H1 (cell line): ENCODE measurements around the gene GAST. TPM values are rescaled to one million over a fixed set of nuclear protein-coding genes. Genes with fewer than 3 reads are reported as not detected.

ENCODE experiments used
- CTCF ChIA-PET: fragments of 300-600 bp; sonication (Branson Sonifier 250); formaldehyde crosslinking; loops from one replicate; lab custom pipeline; 2021; ENCODE audit not compliant: partially characterized antibody; lab: Charles Lee
- POLR2A ChIA-PET: fragments of 300-600 bp; sonication (Branson Sonifier 250); formaldehyde crosslinking; loops from one replicate; lab custom pipeline; 2021; ENCODE audit warnings: inconsistent platforms; ENCODE audit not compliant: partially characterized antibody; lab: Charles Lee
- DNase-seq, 2 experiments: peaks; one replicate each; pipeline versions ENCODE4 v3.0.0 to v3.0.0-alpha.2; 2010 to 2022; ENCODE audit warnings: low spot score in 2 of 2, low read depth in 1 of 2, mixed read lengths in 1 of 2
- FAIRE-seq: peaks from 2 replicates; lab custom pipeline; 2011; peaks lifted over from hg19 to GRCh38; lab: Jason Lieb, UNC
- H2AFZ ChIP-seq: 2 replicates; pipeline ENCODE4 v1.8.1; 2012; ENCODE audit warnings: low read length, inconsistent platforms
- H2AK5ac ChIP-seq: 2 replicates; pipeline ENCODE4 v1.6.1; 2013; ENCODE audit warnings: low read depth, low read length
- H2BK120ac ChIP-seq: replicated peaks from 2 replicates; pipeline ENCODE3; 2013; ENCODE audit warnings: low read depth, low read length, inconsistent platforms
- H2BK12ac ChIP-seq: 2 replicates; pipeline ENCODE4 v1.6.1; 2013; ENCODE audit warnings: low read depth, low read length
- H2BK15ac ChIP-seq: 2 replicates; pipeline ENCODE4 v1.6.1; 2013; ENCODE audit warnings: low read length
- H2BK20ac ChIP-seq: 2 replicates; pipeline ENCODE4 v1.6.1; 2013; ENCODE audit warnings: low read length
- H2BK5ac ChIP-seq: 2 replicates; pipeline ENCODE4 v1.6.1; 2013; ENCODE audit warnings: low read depth, low read length
- H3K14ac ChIP-seq: 2 replicates; pipeline ENCODE4 v1.6.1; 2013; ENCODE audit warnings: inconsistent platforms; ENCODE audit not compliant: insufficient read length
- H3K18ac ChIP-seq: 2 replicates; pipeline ENCODE4 v1.6.1; 2013; ENCODE audit warnings: low read length; ENCODE audit errors: extremely low read depth
- H3K23ac ChIP-seq: 2 replicates; pipeline ENCODE4 v1.6.1; 2013; ENCODE audit warnings: inconsistent platforms; ENCODE audit not compliant: insufficient read length
- H3K23me2 ChIP-seq: 2 replicates; pipeline ENCODE4 v1.6.1; 2013; ENCODE audit warnings: low read depth, low read length
- H3K27ac ChIP-seq: 2 replicates; pipeline ENCODE4 v1.6.1; 2011; ENCODE audit warnings: low read depth, low read length, inconsistent platforms
- H3K27me3 ChIP-seq, 4 experiments: replicated peaks in 1 of 4; 1 replicate in 1 of 4; 2 replicates in 3 of 4; pipeline versions ENCODE4 v1.6.1 to v1.8.1; 2011 to 2013; ENCODE audit warnings: low read length in 3 of 4, mild to moderate bottlenecking in 3 of 4, inconsistent platforms in 2 of 4, mixed read lengths in 2 of 4, moderate library complexity in 1 of 4; ENCODE audit not compliant: control insufficient read depth in 3 of 4, insufficient read depth in 3 of 4; ENCODE audit errors: extremely low read depth in 1 of 4
- H3K36me3 ChIP-seq, 4 experiments: 2 replicates each; pipeline versions ENCODE4 v1.6.1 to v1.8.1; 2011 to 2013; ENCODE audit warnings: mild to moderate bottlenecking in 4 of 4, low read length in 3 of 4, moderate library complexity in 2 of 4, control low read depth in 1 of 4, inconsistent platforms in 1 of 4; ENCODE audit not compliant: insufficient read depth in 4 of 4, control insufficient read depth in 2 of 4
- H3K4ac ChIP-seq: replicated peaks from 2 replicates; pipeline ENCODE3; 2013; ENCODE audit warnings: low read length, low read depth, mixed read lengths, inconsistent platforms; ENCODE audit not compliant: insufficient read length
- H3K4me1 ChIP-seq, 4 experiments: replicated peaks in 1 of 4; 1 replicate in 1 of 4; 2 replicates in 3 of 4; pipeline versions ENCODE4 v1.6.1 to v1.8.1; 2011 to 2013; ENCODE audit warnings: low read length in 3 of 4, inconsistent platforms in 2 of 4, mixed read lengths in 1 of 4; ENCODE audit not compliant: insufficient read depth in 4 of 4, control insufficient read depth in 3 of 4
- H3K4me2 ChIP-seq, 2 experiments: 2 replicates each; pipeline versions ENCODE4 v1.6.1 to v1.8.1; 2011 to 2013; ENCODE audit warnings: low read depth in 2 of 2, low read length in 2 of 2, control low read depth in 1 of 2, inconsistent platforms in 1 of 2, mild to moderate bottlenecking in 1 of 2; ENCODE audit not compliant: insufficient read depth in 1 of 2
- H3K4me3 ChIP-seq, 4 experiments: fragments of 200-600, 300-600 bp in 1 of 4; sonication (generic), shearing (Covaris generic), sonication (Bioruptor Twin) in 1 of 4; 2 replicates each; pipeline versions ENCODE4 v1.5.1 to v1.8.1; 2011 to 2016; ENCODE audit warnings: low read length in 4 of 4, low read depth in 3 of 4, control low read depth in 2 of 4, inconsistent platforms in 2 of 4, mild to moderate bottlenecking in 2 of 4, mixed read lengths in 1 of 4, moderate library complexity in 1 of 4; ENCODE audit not compliant: insufficient read depth in 2 of 4; ENCODE audit errors: extremely low read depth in 1 of 4
- H3K56ac ChIP-seq: replicated peaks from 2 replicates; pipeline ENCODE3; 2013; ENCODE audit warnings: low read depth, mild to moderate bottlenecking, mixed read lengths, low read length, inconsistent platforms; ENCODE audit not compliant: insufficient read length
- H3K79me1 ChIP-seq: 2 replicates; pipeline ENCODE4 v1.6.1; 2013; ENCODE audit warnings: low read depth, low read length, control low read depth
- H3K79me2 ChIP-seq, 2 experiments: 2 replicates each; pipeline versions ENCODE4 v1.6.1 to v1.8.1; 2012 to 2013; ENCODE audit warnings: low read length in 2 of 2, mild to moderate bottlenecking in 2 of 2, inconsistent platforms in 1 of 2; ENCODE audit not compliant: insufficient read depth in 2 of 2, control insufficient read depth in 1 of 2
- H3K9ac ChIP-seq, 4 experiments: replicated peaks in 1 of 4; 1 replicate in 1 of 4; 2 replicates in 3 of 4; pipeline versions ENCODE4 v1.6.1 to v1.8.1; 2011 to 2013; ENCODE audit warnings: low read depth in 3 of 4, low read length in 3 of 4, control low read depth in 2 of 4, mild to moderate bottlenecking in 2 of 4, moderate library complexity in 2 of 4, inconsistent platforms in 1 of 4; ENCODE audit errors: extremely low read depth in 1 of 4
- H3K9me3 ChIP-seq, 2 experiments: 2 replicates each; pipeline versions ENCODE4 v1.6.1 to v1.8.1; 2012 to 2013; ENCODE audit warnings: mild to moderate bottlenecking in 2 of 2, moderate library complexity in 2 of 2, control low read depth in 1 of 2, inconsistent platforms in 1 of 2, low read depth in 1 of 2, low read length in 1 of 2, mixed read lengths in 1 of 2; ENCODE audit not compliant: insufficient read depth in 2 of 2
- H4K20me1 ChIP-seq, 2 experiments: replicated peaks in 1 of 2; 2 replicates each; pipeline versions ENCODE3 to v1.8.1; 2011 to 2013; ENCODE audit warnings: inconsistent platforms in 2 of 2, low read length in 2 of 2, mild to moderate bottlenecking in 1 of 2; ENCODE audit not compliant: insufficient read depth in 2 of 2, control insufficient read depth in 1 of 2
- H4K5ac ChIP-seq: 2 replicates; pipeline ENCODE4 v1.6.1; 2013; ENCODE audit warnings: low read length, low read depth, mixed read lengths, inconsistent platforms; ENCODE audit not compliant: insufficient read length
- H4K8ac ChIP-seq: 2 replicates; pipeline ENCODE4 v1.8.0; 2013; ENCODE audit warnings: mild to moderate bottlenecking, moderate library complexity, low read length, inconsistent platforms; ENCODE audit not compliant: insufficient read depth; ENCODE audit errors: extremely low read depth
- H4K91ac ChIP-seq: replicated peaks from 2 replicates; pipeline ENCODE3; 2013; ENCODE audit warnings: low read length, mixed read lengths, inconsistent platforms; ENCODE audit not compliant: insufficient read length
- ASH2L ChIP-seq: fragments of 200-600, 300-600 bp; sonication (generic); IDR thresholded peaks from one replicate; pipeline ENCODE4 v1.7.1; 2017; ENCODE audit warnings: low read length
- BACH1 ChIP-seq: IDR thresholded peaks from 2 replicates; pipeline ENCODE4 v1.6.1; 2012; ENCODE audit warnings: low read length, improper control_type of control experiment
- CHD1 ChIP-seq: IDR thresholded peaks from 2 replicates; pipeline ENCODE4 v1.6.1; 2012; ENCODE audit warnings: low read depth, low read length, improper control_type of control experiment
- CHD2 ChIP-seq: IDR thresholded peaks from 2 replicates; pipeline ENCODE4 v1.6.1; 2012; ENCODE audit warnings: low read length, improper control_type of control experiment
- E2F6 ChIP-seq: IDR thresholded peaks from 2 replicates; pipeline ENCODE4 v1.6.1; 2012; ENCODE audit warnings: inconsistent platforms
- FOSL1 ChIP-seq: IDR thresholded peaks from 2 replicates; pipeline ENCODE4 v1.6.1; 2011; ENCODE audit warnings: mild to moderate bottlenecking, low read depth, low read length, moderate library complexity; ENCODE audit not compliant: insufficient read depth
- HDAC2 ChIP-seq, 2 experiments: fragments of 300-600 bp in 1 of 2; sonication (generic) in 1 of 2; IDR thresholded peaks; 2 replicates each; pipeline ENCODE4 v1.6.1; 2011 to 2012; ENCODE audit warnings: low read depth in 2 of 2, low read length in 2 of 2, mild to moderate bottlenecking in 2 of 2, moderate library complexity in 2 of 2, borderline replicate concordance in 1 of 2, inconsistent platforms in 1 of 2
- KDM1A ChIP-seq: fragments of 200-600, 300-600 bp; sonication (generic); IDR thresholded peaks from 2 replicates; pipeline ENCODE4 v1.7.1; 2016; ENCODE audit warnings: mild to moderate bottlenecking, low read length, borderline replicate concordance
- KDM5A ChIP-seq: fragments of 200-600 bp; IDR thresholded peaks from 2 replicates; pipeline ENCODE4 v1.7.1; 2012; ENCODE audit warnings: mild to moderate bottlenecking, low read length, inconsistent platforms, mixed read lengths
- RAD21 ChIP-seq, 2 experiments: IDR thresholded peaks in 1 of 2; conservative IDR thresholded peaks in 1 of 2; 2 replicates each; pipeline ENCODE4 v1.6.1; 2011; ENCODE audit warnings: low read depth in 2 of 2, low read length in 2 of 2, improper control_type of control experiment in 1 of 2, inconsistent platforms in 1 of 2, mild to moderate bottlenecking in 1 of 2, moderate library complexity in 1 of 2
- WGBS, 2 experiments: shearing (Covaris generic) in 1 of 2; methylation state at CpG; one replicate each; pipeline versions ENCODE4 v1.1.6 to v1.1.7; 2013 to 2015; ENCODE audit warnings: low lambda C conversion rate in 2 of 2, mixed read lengths in 2 of 2, inconsistent platforms in 1 of 2, low coverage in 1 of 2, missing lambda C conversion rate in 1 of 2; ENCODE audit not compliant: insufficient replicate concordance in 2 of 2, insufficient coverage in 1 of 2, insufficient read length in 1 of 2; ENCODE audit errors: extremely low coverage in 1 of 2, missing lambda C conversion rate in 1 of 2; 5-methylcytosine and 5-hydroxymethylcytosine counted together
- polyA plus RNA-seq, 7 experiments: library from polyadenylated mRNA; depleted of rRNA in 3 of 7; stranded (reverse) in 5 of 7; unstranded in 2 of 7; fragments of >200 nt in 5 of 7; fragments of 200-250 nt in 2 of 7; gene quantifications; 1 replicate in 5 of 7; 2 replicates in 1 of 7; 4 replicates in 1 of 7; pipeline versions ENCODE4 v1.2.1 to v1.2.3, GENCODE V29; 2011 to 2013; ENCODE audit warnings: missing spikeins in 2 of 7, mixed read lengths in 2 of 7
- total RNA-seq: library from RNA; stranded (reverse); fragmentation: NEBNext Ultra II Directional; extraction: Animal tissue kit (Norgen Biotek cat#: 25700); gene quantifications from 2 replicates; pipeline ENCODE4 v1.2.1, GENCODE V29; 2021

GAST gene
- total and polyA plus RNA-seq, 2 of the 8 experiments (the other 6 are each of a cell fraction or from before 2014, with no cell fraction given): not detected

- H2AFZ ChIP-seq: no peak overlapping the region
- no peak overlapping the region for H2BK20ac ChIP-seq
- no peak overlapping the region for H3K4ac ChIP-seq
- no peak overlapping the region for H3K18ac ChIP-seq
- H3K79me2 ChIP-seq: no peaks in the 10 kb centered on the region
- no peak overlapping the region for H3K27ac ChIP-seq
- no peak overlapping the region for H2AK5ac ChIP-seq
- TF ChIP-seq RAD21 (IDR thresholded peaks at IDR 0.05 in 1 of 2, conservative IDR thresholded peaks at IDR 0.05 in 1 of 2; ENCODE audit: low read depth in 2 of 2, low read length in 2 of 2): no peak
- no peak for TF ChIP-seq ASH2L
- no peak for TF ChIP-seq CHD2
- no peak for TF ChIP-seq KDM1A
- TF ChIP-seq FOSL1: no peak
- TF ChIP-seq BACH1: no peak
- TF ChIP-seq KDM5A: no peak
- TF ChIP-seq HDAC2 (IDR thresholded peaks at IDR 0.05; ENCODE audit: borderline replicate concordance in 1 of 2, low read depth in 2 of 2, low read length in 2 of 2): no peak
- no peak for TF ChIP-seq CHD1
- no peak for TF ChIP-seq E2F6
- no peak overlapping the region for H2BK5ac ChIP-seq
- no peak overlapping the region for H3K14ac ChIP-seq
- WGBS, 2 experiments: 83% methylated on average over 9 of the region's 12 CpGs; no CpG with 5 or more reads in 1 of the 2 experiments
- no peaks in the 10 kb centered on the region for H3K27me3 ChIP-seq
- no peak for FAIRE-seq
- CTCF ChIA-PET: interaction anchor here (0.6 to 6.0 kb wide), 8 partner anchors 14 to 58 kb away, joined by 3 to 48 read pairs (median 4); partner anchors contain the start of gene JUP
- no peaks in the 10 kb centered on the region for H3K4me1 ChIP-seq
- H3K4me2 ChIP-seq: no peak overlapping the region
- no peaks in the 10 kb centered on the region for H3K23me2 ChIP-seq
- H3K36me3 ChIP-seq: peaks cover 20 to 29% (median 23%) of the 10 kb centered on the region in 4 experiments; a peak in 7 of 8 replicates
- no peak overlapping the region for H3K23ac ChIP-seq
- no peak overlapping the region for H2BK15ac ChIP-seq
- H3K56ac ChIP-seq: no peak overlapping the region
- H2BK120ac ChIP-seq: no peak overlapping the region
- H4K5ac ChIP-seq: no peak overlapping the region
- no peak overlapping the region for H4K8ac ChIP-seq
- H2BK12ac ChIP-seq: no peak overlapping the region
- H4K91ac ChIP-seq: no peak overlapping the region
- peaks cover 2 to 5% of the 10 kb centered on the region in 2 experiments for H4K20me1 ChIP-seq
- H3K9ac ChIP-seq: no peak overlapping the region
- POLR2A ChIA-PET: interaction anchor here (1.0 to 2.7 kb wide), 10 partner anchors 9 to 66 kb away, joined by 3 to 18 read pairs (median 6); partner anchors contain the start of genes EIF1, HAP1 and JUP
- H3K79me1 ChIP-seq: no peaks in the 10 kb centered on the region
- no peak for DNase-seq
- H3K4me3 ChIP-seq: no peak overlapping the region
- H3K9me3 ChIP-seq: no peaks in the 10 kb centered on the region
Measured at GRCh38 chr17:41754066-41754465, 41.9 kb downstream of the GAST start.
